Iris pigment epithelial cell (primary cell): ENCODE data around the gene FRAT1.
"Not testable (repeated sequence)": the region's sequence is repeated elsewhere in the genome, so short reads cannot be mapped to it uniquely, and the experiment has no call there.

ENCODE experiments used
- DNase-seq: peaks from one replicate; pipeline ENCODE4 v3.0.0-alpha.2; 2011; ENCODE audit warnings: low read depth

FRAT1 gene

GRCh38 chr10:97318772-97319651 lies at the start of gene FRAT1:
Gene FRAT1, plus strand, starts transcription at chr10:97319271. Its CDS starts 183 bp downstream, at chr10:97319454.
- DNase-seq = peak; percentile 90

- peak; percentile 85 for DNase-seq
These were observed 48.4 kb upstream of the FRAT1 start for GRCh38 chr10:97270523-97271154.

GRCh38 chr10:97273700-97274099 lies 45.4 kb upstream of the FRAT1 start:
- DNase-seq = no peak

GRCh38 chr10:97274828-97275227 lies 44.2 kb upstream of the FRAT1 start:
- no peak for DNase-seq

- no peak for DNase-seq
These were observed 41.5 kb upstream of the FRAT1 start for GRCh38 chr10:97277551-97277950.

- peak; percentile 91 for DNase-seq
These were observed 40.5 kb upstream of the FRAT1 start for GRCh38 chr10:97278491-97278989.

GRCh38 chr10:97279121-97279815 lies 39.8 kb upstream of the FRAT1 start:
- peak; percentile 70 for DNase-seq

- DNase-seq = no peak
These were observed 38.3 kb upstream of the FRAT1 start for GRCh38 chr10:97280783-97281182.

GRCh38 chr10:97290076-97290475 lies 29.0 kb upstream of the FRAT1 start:
- DNase-seq = not testable (repeated sequence)

GRCh38 chr10:97290576-97291356 lies 28.3 kb upstream of the FRAT1 start:
- not testable (repeated sequence) for DNase-seq

- DNase-seq = no peak
These were observed 27.5 kb upstream of the FRAT1 start for GRCh38 chr10:97291357-97292096.

- peak; percentile 99 for DNase-seq
These were observed 26.8 kb upstream of the FRAT1 start, which contains the start of gene ARHGAP19 for GRCh38 chr10:97292097-97292861. Gene ARHGAP19, minus strand, starts transcription at chr10:97292637. Its CDS starts 10 bp downstream, at chr10:97292627.

- no peak for DNase-seq
These were observed 26.2 kb upstream of the FRAT1 start for GRCh38 chr10:97292862-97293198.

GRCh38 chr10:97297556-97298222 lies 21.4 kb upstream of the FRAT1 start:
- peak; percentile 76 for DNase-seq

- no peak for DNase-seq
These were observed 20.9 kb upstream of the FRAT1 start for GRCh38 chr10:97298223-97298571.

GRCh38 chr10:97300980-97301379 lies 18.1 kb upstream of the FRAT1 start:
- DNase-seq = no peak

- no peak for DNase-seq
These were observed 16.8 kb upstream of the FRAT1 start for GRCh38 chr10:97302088-97302791.

- DNase-seq = no peak
These were observed 11.6 kb upstream of the FRAT1 start for GRCh38 chr10:97307441-97307840.
